Prostate gland (tissue), 2 donors: ENCODE results near the gene MDFIC. TPM values are rescaled to one million over a fixed set of nuclear protein-coding genes. Genes with fewer than 3 reads are reported as not detected.

ENCODE experiments used
- DNase-seq: peaks from one replicate; pipeline ENCODE4 v3.0.0-alpha.2; 2019; ENCODE audit warnings: low spot score
- H3K27ac ChIP-seq, 2 donors: fragments of 200-600 bp; sonication (generic); 2 replicates each; pipeline ENCODE4 v1.5.1; 2017 to 2019
- H3K27me3 ChIP-seq: fragments of 200-600 bp; sonication (generic); replicated peaks from 2 replicates; pipeline ENCODE4 v1.5.1; 2019; ENCODE audit not compliant: insufficient read depth
- H3K36me3 ChIP-seq, 2 donors: fragments of 200-600 bp; sonication (generic); 1 replicate in 1 of 2; 2 replicates in 1 of 2; pipeline versions ENCODE4 v1.5.1 to v1.8.1; 2017 to 2019
- H3K4me1 ChIP-seq: fragments of 200-600 bp; sonication (generic); replicated peaks from 2 replicates; pipeline ENCODE4 v1.5.1; 2019
- H3K4me3 ChIP-seq, 2 donors: fragments of 200-600 bp; sonication (generic); 2 replicates each; pipeline ENCODE4 v1.5.1; 2017 to 2019
- H3K9me3 ChIP-seq: fragments of 200-600 bp; sonication (generic); 2 replicates; pipeline ENCODE4 v1.5.1; 2017
- POLR2A ChIP-seq: fragments of 450-650 bp; IDR thresholded peaks from one replicate; pipeline ENCODE4 v1.6.1; 2016; ENCODE audit warnings: antibody characterized with exemption, mild to moderate bottlenecking
- POLR2AphosphoS5 ChIP-seq: sonication (generic); formaldehyde crosslinking; IDR thresholded peaks from one replicate; pipeline ENCODE4 v1.6.1; 2017; ENCODE audit warnings: antibody characterized with exemption
- WGBS: methylation state at CpG from one replicate; pipeline ENCODE4 v1.1.5; 2018; 5-methylcytosine and 5-hydroxymethylcytosine counted together
- intact Hi-C: fragments of 100-400 bp; cut with DNase I; formaldehyde crosslinking; loops from one replicate; pipeline ENCODE4 v1.14.2; 2022
- total RNA-seq, 2 donors: library from RNA; depleted of rRNA; stranded (reverse); fragments of >200 nt; gene quantifications; one replicate each; pipeline ENCODE4 v1.1.0, GENCODE V29; 2016
- TF ChIP-seq, protein P1 (sequence below), 4 experiments: fragments of 200-600 bp in 2 of 4; fragments of 450-650 bp in 2 of 4; sonication (generic) in 2 of 4; IDR thresholded peaks; 1 replicate in 3 of 4; 2 replicates in 1 of 4; pipeline ENCODE4 v1.5.1; 2016 to 2019; ENCODE audit warnings: antibody characterized with exemption in 4 of 4, mild to moderate bottlenecking in 2 of 4, moderate library complexity in 2 of 4

MDFIC gene
- total RNA-seq, 2 donors from 2014 or later: 17.2 to 24.8 TPM

GRCh38 chr7:114900127-114900526 is 21.8 kb upstream of the MDFIC start:
- Histone ChIP-seq H3K36me3 (no peaks in the 10 kb centered on the region), H3K27ac (peak overlapping the region in 1 of 2 donors; percentile 24), H3K4me1 (no peaks in the 10 kb centered on the region), H3K27me3 (no peaks in the 10 kb centered on the region), H3K9me3 (no peaks in the 10 kb centered on the region), H3K4me3 (no peak overlapping the region)
- DNase-seq: no peak
- TF ChIP-seq POLR2AphosphoS5 (peak; percentile 19), POLR2A (no peak)
- TF ChIP-seq, protein P1, sequence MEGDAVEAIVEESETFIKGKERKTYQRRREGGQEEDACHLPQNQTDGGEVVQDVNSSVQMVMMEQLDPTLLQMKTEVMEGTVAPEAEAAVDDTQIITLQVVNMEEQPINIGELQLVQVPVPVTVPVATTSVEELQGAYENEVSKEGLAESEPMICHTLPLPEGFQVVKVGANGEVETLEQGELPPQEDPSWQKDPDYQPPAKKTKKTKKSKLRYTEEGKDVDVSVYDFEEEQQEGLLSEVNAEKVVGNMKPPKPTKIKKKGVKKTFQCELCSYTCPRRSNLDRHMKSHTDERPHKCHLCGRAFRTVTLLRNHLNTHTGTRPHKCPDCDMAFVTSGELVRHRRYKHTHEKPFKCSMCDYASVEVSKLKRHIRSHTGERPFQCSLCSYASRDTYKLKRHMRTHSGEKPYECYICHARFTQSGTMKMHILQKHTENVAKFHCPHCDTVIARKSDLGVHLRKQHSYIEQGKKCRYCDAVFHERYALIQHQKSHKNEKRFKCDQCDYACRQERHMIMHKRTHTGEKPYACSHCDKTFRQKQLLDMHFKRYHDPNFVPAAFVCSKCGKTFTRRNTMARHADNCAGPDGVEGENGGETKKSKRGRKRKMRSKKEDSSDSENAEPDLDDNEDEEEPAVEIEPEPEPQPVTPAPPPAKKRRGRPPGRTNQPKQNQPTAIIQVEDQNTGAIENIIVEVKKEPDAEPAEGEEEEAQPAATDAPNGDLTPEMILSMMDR (IDR thresholded peaks at IDR 0.05): no peak
- WGBS: 43% methylated on average over 1 of the region's 1 CpG
- intact Hi-C loops: no loop called here

GRCh38 chr7:114901771-114902170 is 20.1 kb upstream of the MDFIC start:
- H3K36me3 ChIP-seq: no peaks in the 10 kb centered on the region
- DNase-seq: no peak
- H3K9me3 ChIP-seq: no peaks in the 10 kb centered on the region
- no peaks in the 10 kb centered on the region for H3K4me1 ChIP-seq
- intact Hi-C loops: no loop called here
- H3K27me3 ChIP-seq: no peaks in the 10 kb centered on the region
- no peak overlapping the region for H3K27ac ChIP-seq
- no peak overlapping the region for H3K4me3 ChIP-seq
- WGBS: 69% methylated on average over 1 of the region's 1 CpG
- TF ChIP-seq POLR2AphosphoS5 (no peak), POLR2A (no peak)
- TF ChIP-seq, protein P1 (IDR thresholded peaks at IDR 0.05): no peak

- Histone ChIP-seq H3K4me1 (no peaks in the 10 kb centered on the region), H3K36me3 (no peaks in the 10 kb centered on the region), H3K4me3 (no peak overlapping the region), H3K9me3 (no peaks in the 10 kb centered on the region), H3K27ac (no peak overlapping the region), H3K27me3 (no peaks in the 10 kb centered on the region)
- TF ChIP-seq, protein P1 (IDR thresholded peaks at IDR 0.05): no peak
- TF ChIP-seq POLR2A: no peak
- TF ChIP-seq POLR2AphosphoS5: no peak
- DNase-seq: no peak
- intact Hi-C loops: no loop called here
- WGBS: 97% methylated on average over 2 of the region's 2 CpGs
Measured at GRCh38 chr7:114903131-114903530, 18.8 kb upstream of the MDFIC start.

DNA sequence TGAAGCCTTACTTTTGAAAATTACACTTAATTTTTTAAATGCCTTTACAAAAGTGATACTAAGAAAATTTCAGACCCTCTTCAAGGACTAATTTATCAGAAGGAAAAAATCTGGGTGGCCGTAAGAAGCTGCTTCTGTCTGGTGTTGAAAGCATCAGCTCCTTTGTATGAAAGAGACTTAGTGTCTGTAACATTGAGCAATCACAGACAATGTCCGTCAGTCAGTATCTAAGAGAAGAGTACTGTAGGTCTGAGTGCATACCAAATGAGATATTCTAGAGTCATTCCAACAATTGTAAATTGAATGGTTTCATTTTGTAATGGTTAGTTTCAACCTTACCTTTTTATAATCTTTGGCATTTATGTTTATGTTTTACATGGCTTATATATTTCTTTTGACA is 11.1 kb upstream of the MDFIC start:
- 83% methylated on average over 2 of the region's 2 CpGs for WGBS
- Histone ChIP-seq H3K27ac (no peak overlapping the region), H3K27me3 (no peaks in the 10 kb centered on the region), H3K9me3 (no peaks in the 10 kb centered on the region), H3K4me1 (no peaks in the 10 kb centered on the region), H3K4me3 (no peak overlapping the region), H3K36me3 (no peaks in the 10 kb centered on the region)
- DNase-seq: no peak
- intact Hi-C loops: no loop called here
- TF ChIP-seq POLR2A (no peak), POLR2AphosphoS5 (no peak)
- TF ChIP-seq, protein P1 (IDR thresholded peaks at IDR 0.05): no peak

DNA sequence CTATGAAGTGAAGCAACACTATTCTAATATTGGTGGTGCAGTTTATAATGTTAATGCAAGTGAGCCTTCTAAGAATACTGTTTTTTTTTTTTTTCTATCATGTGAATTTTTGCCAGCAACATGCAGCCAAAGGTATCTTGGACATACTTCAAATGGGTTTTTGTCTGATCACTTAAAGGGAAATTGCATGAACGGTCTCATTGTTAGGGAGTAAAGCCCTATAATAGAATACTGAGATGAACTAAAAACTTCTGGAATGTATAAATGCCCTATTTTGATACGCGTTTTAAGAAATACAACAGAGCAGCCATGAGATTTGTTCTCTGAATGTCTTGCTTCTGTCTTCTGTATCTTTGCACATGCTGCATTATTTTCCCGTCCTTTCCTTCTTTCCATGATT is 10.5 kb upstream of the MDFIC start:
- H3K4me1 ChIP-seq: no peaks in the 10 kb centered on the region
- H3K4me3 ChIP-seq: no peak overlapping the region
- intact Hi-C loops: no loop called here
- 46% methylated on average over 4 of the region's 4 CpGs for WGBS
- no peak for DNase-seq
- no peaks in the 10 kb centered on the region for H3K36me3 ChIP-seq
- TF ChIP-seq, protein P1 (IDR thresholded peaks at IDR 0.05): no peak
- no peak for TF ChIP-seq POLR2A
- TF ChIP-seq POLR2AphosphoS5: no peak
- H3K9me3 ChIP-seq: no peaks in the 10 kb centered on the region
- H3K27me3 ChIP-seq: no peaks in the 10 kb centered on the region
- H3K27ac ChIP-seq: no peak overlapping the region
